SK-N-SH (cell line): Measurements from ENCODE around the gene GLCCI1.

Source experiments
- CHD2 ChIP-seq: fragments of 150-350 bp; IDR thresholded peaks from 2 replicates; pipeline ENCODE4 v1.6.1; 2018; ENCODE audit warnings: low read length; ENCODE audit not compliant: partially characterized antibody
- MXI1 ChIP-seq: IDR thresholded peaks from 2 replicates; pipeline ENCODE4 v1.6.1; 2012; ENCODE audit warnings: mild to moderate bottlenecking, low read depth, low read length, improper control_type of control experiment
- TF ChIP-seq, protein P1 (sequence below): fragments of 200-600 bp; sonication (generic); IDR thresholded peaks from 2 replicates; pipeline ENCODE4 v1.6.1; 2017; ENCODE audit warnings: antibody characterized with exemption, mild to moderate bottlenecking, moderate library complexity
- TF ChIP-seq, protein P2 (sequence below): IDR thresholded peaks from 2 replicates; pipeline ENCODE4; 2012

DNA sequence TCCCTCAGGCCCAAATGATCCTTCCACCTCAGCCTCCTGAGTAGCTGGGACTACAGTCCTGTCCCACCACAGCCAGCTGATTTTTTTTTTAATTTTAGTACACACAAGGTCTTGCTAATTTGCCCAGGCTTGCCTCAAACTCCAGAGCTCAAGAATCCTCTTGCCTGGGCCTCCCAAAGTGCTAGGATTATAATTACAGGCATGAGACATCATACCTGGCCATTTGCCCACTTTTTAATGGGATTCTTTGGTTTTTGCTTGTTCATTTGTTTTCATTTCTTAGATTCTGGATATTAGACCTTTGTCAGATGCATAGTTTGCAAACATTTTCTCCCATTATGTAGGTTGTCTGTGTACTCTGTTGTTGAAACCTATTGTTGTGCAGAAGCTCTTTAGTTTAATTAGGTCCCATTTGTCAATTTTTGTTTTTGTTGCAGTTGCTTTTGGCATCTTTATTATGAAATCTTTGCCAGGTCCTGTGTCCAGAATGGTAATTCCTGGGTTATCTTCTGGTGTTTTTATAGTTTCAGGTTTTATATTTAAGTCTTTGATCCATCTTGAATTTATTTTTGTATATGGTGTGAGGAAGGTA lies 95.2 kb downstream of the GLCCI1 start:
- TF ChIP-seq CHD2, result no peak
- TF ChIP-seq MXI1, result no peak
- TF ChIP-seq, protein P1, sequence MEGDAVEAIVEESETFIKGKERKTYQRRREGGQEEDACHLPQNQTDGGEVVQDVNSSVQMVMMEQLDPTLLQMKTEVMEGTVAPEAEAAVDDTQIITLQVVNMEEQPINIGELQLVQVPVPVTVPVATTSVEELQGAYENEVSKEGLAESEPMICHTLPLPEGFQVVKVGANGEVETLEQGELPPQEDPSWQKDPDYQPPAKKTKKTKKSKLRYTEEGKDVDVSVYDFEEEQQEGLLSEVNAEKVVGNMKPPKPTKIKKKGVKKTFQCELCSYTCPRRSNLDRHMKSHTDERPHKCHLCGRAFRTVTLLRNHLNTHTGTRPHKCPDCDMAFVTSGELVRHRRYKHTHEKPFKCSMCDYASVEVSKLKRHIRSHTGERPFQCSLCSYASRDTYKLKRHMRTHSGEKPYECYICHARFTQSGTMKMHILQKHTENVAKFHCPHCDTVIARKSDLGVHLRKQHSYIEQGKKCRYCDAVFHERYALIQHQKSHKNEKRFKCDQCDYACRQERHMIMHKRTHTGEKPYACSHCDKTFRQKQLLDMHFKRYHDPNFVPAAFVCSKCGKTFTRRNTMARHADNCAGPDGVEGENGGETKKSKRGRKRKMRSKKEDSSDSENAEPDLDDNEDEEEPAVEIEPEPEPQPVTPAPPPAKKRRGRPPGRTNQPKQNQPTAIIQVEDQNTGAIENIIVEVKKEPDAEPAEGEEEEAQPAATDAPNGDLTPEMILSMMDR, result no peak
- TF ChIP-seq, protein P2, sequence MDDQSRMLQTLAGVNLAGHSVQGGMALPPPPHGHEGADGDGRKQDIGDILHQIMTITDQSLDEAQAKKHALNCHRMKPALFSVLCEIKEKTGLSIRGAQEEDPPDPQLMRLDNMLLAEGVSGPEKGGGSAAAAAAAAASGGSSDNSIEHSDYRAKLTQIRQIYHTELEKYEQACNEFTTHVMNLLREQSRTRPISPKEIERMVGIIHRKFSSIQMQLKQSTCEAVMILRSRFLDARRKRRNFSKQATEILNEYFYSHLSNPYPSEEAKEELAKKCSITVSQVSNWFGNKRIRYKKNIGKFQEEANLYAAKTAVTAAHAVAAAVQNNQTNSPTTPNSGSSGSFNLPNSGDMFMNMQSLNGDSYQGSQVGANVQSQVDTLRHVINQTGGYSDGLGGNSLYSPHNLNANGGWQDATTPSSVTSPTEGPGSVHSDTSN, result no peak
